Tibial artery (tissue), 4 donors: ENCODE measurements around the gene TRAF2.
"Not testable (repeated sequence)": the region's sequence is repeated elsewhere in the genome, so short reads cannot be mapped to it uniquely, and the experiment has no call there.

Source experiments
- DNase-seq, 2 donors: peaks; one replicate each; pipeline ENCODE4 v3.0.0-alpha.2; 2019
- H3K27ac ChIP-seq, 2 donors: fragments of 200-600 bp; sonication (generic) in 1 of 2; 1 replicate in 1 of 2; 2 replicates in 1 of 2; pipeline ENCODE4 v1.5.1; 2018 to 2019; ENCODE audit warnings: mild to moderate bottlenecking in 1 of 2
- H3K27me3 ChIP-seq, 2 donors: fragments of 200-600 bp; sonication (generic) in 1 of 2; one replicate each; pipeline versions ENCODE4 v1.5.1 to v1.6.0; 2016 to 2019
- H3K36me3 ChIP-seq, 3 donors: fragments of 200-600 bp; sonication (generic) in 2 of 3; one replicate each; pipeline ENCODE4 v1.5.1; 2016 to 2019; ENCODE audit warnings: mild to moderate bottlenecking in 2 of 3
- H3K4me1 ChIP-seq, 4 donors: fragments of 200-600 bp; sonication (generic) in 2 of 4; 1 replicate in 3 of 4; 2 replicates in 1 of 4; pipeline ENCODE4 v1.5.1; 2016 to 2019
- H3K4me3 ChIP-seq, 2 donors: fragments of 200-600 bp; sonication (generic) in 1 of 2; 1 replicate in 1 of 2; 2 replicates in 1 of 2; pipeline ENCODE4 v1.5.1; 2018 to 2019; ENCODE audit warnings: mild to moderate bottlenecking in 2 of 2
- H3K9me3 ChIP-seq, 3 donors: fragments of 200-600 bp; sonication (generic) in 1 of 3; one replicate each; pipeline ENCODE4 v1.5.1; 2016 to 2019
- intact Hi-C: fragments of 100-400 bp; cut with DNase I; formaldehyde crosslinking; loops from one replicate; pipeline ENCODE4 v1.15.0; 2023; ENCODE audit warnings: low total_unique reads
- TF ChIP-seq, protein P1 (sequence below), 2 experiments: fragments of 200-600 bp in 1 of 2; fragments of 450-650 bp in 1 of 2; IDR thresholded peaks; one replicate each; pipeline ENCODE4 v1.5.1; 2017 to 2019; ENCODE audit warnings: antibody characterized with exemption in 2 of 2, mild to moderate bottlenecking in 1 of 2, moderate library complexity in 1 of 2

Gene TRAF2

GRCh38 chr9:136843801-136844740, 42.2 kb upstream of the TRAF2 start:
- H3K4me3 ChIP-seq, H3K9me3 ChIP-seq, H3K27ac ChIP-seq, DNase-seq: not testable (repeated sequence)
- TF ChIP-seq, protein P1, sequence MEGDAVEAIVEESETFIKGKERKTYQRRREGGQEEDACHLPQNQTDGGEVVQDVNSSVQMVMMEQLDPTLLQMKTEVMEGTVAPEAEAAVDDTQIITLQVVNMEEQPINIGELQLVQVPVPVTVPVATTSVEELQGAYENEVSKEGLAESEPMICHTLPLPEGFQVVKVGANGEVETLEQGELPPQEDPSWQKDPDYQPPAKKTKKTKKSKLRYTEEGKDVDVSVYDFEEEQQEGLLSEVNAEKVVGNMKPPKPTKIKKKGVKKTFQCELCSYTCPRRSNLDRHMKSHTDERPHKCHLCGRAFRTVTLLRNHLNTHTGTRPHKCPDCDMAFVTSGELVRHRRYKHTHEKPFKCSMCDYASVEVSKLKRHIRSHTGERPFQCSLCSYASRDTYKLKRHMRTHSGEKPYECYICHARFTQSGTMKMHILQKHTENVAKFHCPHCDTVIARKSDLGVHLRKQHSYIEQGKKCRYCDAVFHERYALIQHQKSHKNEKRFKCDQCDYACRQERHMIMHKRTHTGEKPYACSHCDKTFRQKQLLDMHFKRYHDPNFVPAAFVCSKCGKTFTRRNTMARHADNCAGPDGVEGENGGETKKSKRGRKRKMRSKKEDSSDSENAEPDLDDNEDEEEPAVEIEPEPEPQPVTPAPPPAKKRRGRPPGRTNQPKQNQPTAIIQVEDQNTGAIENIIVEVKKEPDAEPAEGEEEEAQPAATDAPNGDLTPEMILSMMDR (IDR thresholded peaks at IDR 0.05) = peak; percentile 53 to 69
- intact Hi-C loops = loop anchor here (5.0 kb wide), 2 partner anchors 37 to 183 kb away; partner anchors contain the start of genes ABCA2 and RABL6
- Histone ChIP-seq H3K36me3 (peaks cover 9 to 22% (median 12%) of the 10 kb centered on the region in 3 donors), H3K4me1 (peaks cover 0 to 82% (median 59%) of the 10 kb centered on the region in 4 donors), H3K27me3 (peaks cover 3 to 47% of the 10 kb centered on the region in 2 donors)

DNA sequence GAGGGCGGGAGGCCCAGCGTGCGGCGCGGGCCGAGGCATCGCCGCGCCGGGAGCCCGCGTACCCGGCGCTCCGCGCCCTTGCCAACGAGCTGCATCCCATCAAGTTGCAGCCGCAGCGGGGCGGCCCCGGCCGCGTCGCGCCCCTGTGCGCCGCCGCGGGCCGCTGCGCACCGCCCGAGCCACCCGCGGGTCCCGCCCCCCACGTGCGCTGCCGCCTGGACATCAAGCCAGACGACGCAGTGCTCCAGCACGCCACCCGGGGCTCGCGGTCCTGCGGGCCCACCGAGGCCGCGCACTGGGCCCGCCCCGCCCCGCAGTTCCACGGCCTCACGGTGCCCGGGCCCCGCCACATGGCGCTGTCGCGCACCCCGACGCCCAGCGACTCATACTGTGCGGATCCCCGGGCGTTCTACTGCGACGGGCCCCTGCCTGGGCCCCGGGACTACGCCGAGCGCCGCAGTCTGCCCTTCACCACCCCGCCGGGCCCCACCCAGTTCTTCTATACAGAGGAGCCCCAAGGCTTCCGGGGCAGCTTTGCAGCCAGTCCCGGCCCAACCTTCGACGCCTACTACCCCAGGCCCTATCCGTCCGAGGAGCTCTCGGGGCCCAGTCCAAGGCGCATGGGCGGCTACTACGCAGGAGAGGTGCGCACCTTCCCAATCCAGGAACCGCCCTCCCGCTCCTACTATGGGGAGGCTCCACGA, 41.4 kb upstream of the TRAF2 start:
- Histone ChIP-seq H3K4me1 (peaks cover 0 to 86% (median 61%) of the 10 kb centered on the region in 4 donors), H3K27me3 (peaks cover 3 to 47% of the 10 kb centered on the region in 2 donors), H3K27ac (no peak overlapping the region), H3K4me3 (no peak overlapping the region), H3K36me3 (peaks cover under 1 to 14% (median 5%) of the 10 kb centered on the region in 3 donors), H3K9me3 (no peaks in the 10 kb centered on the region)
- TF ChIP-seq, protein P1 (IDR thresholded peaks at IDR 0.05) = no peak
- intact Hi-C loops = loop anchor here (5.0 kb wide), 2 partner anchors 38 to 182 kb away; partner anchors contain the start of genes ABCA2 and RABL6
- DNase-seq = no peak

GRCh38 chr9:136845465-136846260, 40.7 kb upstream of the TRAF2 start:
- DNase-seq = no peak
- Histone ChIP-seq H3K4me1 (peaks cover 0 to 87% (median 68%) of the 10 kb centered on the region in 4 donors), H3K27me3 (peaks cover 3 to 47% of the 10 kb centered on the region in 2 donors), H3K36me3 (peaks cover 0 to 8% (median 0%) of the 10 kb centered on the region in 3 donors), H3K27ac (no peak overlapping the region), H3K9me3 (no peaks in the 10 kb centered on the region), H3K4me3 (no peak overlapping the region)
- TF ChIP-seq, protein P1 (IDR thresholded peaks at IDR 0.05) = no peak
- intact Hi-C loops = no loop called here

- H3K9me3 ChIP-seq = no peaks in the 10 kb centered on the region
- H3K4me3 ChIP-seq = peak overlapping the region; percentile 70 to 94
- DNase-seq = no peak
- peaks cover 3 to 47% of the 10 kb centered on the region in 2 donors for H3K27me3 ChIP-seq
- TF ChIP-seq, protein P1 (IDR thresholded peaks at IDR 0.05) = no peak
- peaks cover 0 to 10% (median 9%) of the 10 kb centered on the region in 3 donors for H3K36me3 ChIP-seq
- H3K4me1 ChIP-seq = peaks cover 0 to 84% (median 66%) of the 10 kb centered on the region in 4 donors
- intact Hi-C loops = no loop called here
- H3K27ac ChIP-seq = no peak overlapping the region
These were observed 39.8 kb upstream of the TRAF2 start for GRCh38 chr9:136846376-136847087.
